Lower leg skin (tissue), 4 donors: ENCODE measurements around the gene LGR5. TPM values are rescaled to one million over a fixed set of nuclear protein-coding genes. Genes with fewer than 3 reads are reported as not detected.
A peak's percentile ranks its signal among the peaks of the same experiment; 100 is the strongest.

ENCODE experiments used
- DNase-seq, 2 donors: peaks; one replicate each; pipeline ENCODE4 v3.0.0-alpha.2; 2019; ENCODE audit warnings: low spot score in 2 of 2
- H3K4me3 ChIP-seq: fragments of 200-600 bp; sonication (generic); 2 replicates; pipeline ENCODE4 v1.5.1; 2017; ENCODE audit warnings: mild to moderate bottlenecking, low read depth; ENCODE audit not compliant: poor library complexity, severe bottlenecking
- POLR2A ChIP-seq, 2 donors: fragments of 450-650 bp; IDR thresholded peaks; one replicate each; pipeline ENCODE4 v1.6.1; 2016 to 2017; ENCODE audit warnings: antibody characterized with exemption in 2 of 2, mild to moderate bottlenecking in 1 of 2, moderate library complexity in 1 of 2
- WGBS, 2 donors: methylation state at CpG; one replicate each; pipeline ENCODE4 v1.1.5; 2018; 5-methylcytosine and 5-hydroxymethylcytosine counted together
- intact Hi-C: fragments of 100-400 bp; cut with DNase I; formaldehyde crosslinking; loops from one replicate; pipeline ENCODE4 v1.15.0; 2023; ENCODE audit warnings: low total_unique reads
- total RNA-seq, 4 donors: library from RNA; depleted of rRNA; stranded (reverse); fragments of >200 nt; gene quantifications; one replicate each; pipeline ENCODE4 v1.1.0, GENCODE V29; 2016
- TF ChIP-seq, protein P1 (sequence below), 3 donors: fragments of 450-650 bp; IDR thresholded peaks; one replicate each; pipeline ENCODE4 v1.5.1; 2016; ENCODE audit warnings: antibody characterized with exemption in 3 of 3, mild to moderate bottlenecking in 3 of 3, moderate library complexity in 2 of 3

The LGR5 gene
- total RNA-seq, 4 donors from 2014 or later = 1.1 to 6.3 (median 1.3) TPM

DNA sequence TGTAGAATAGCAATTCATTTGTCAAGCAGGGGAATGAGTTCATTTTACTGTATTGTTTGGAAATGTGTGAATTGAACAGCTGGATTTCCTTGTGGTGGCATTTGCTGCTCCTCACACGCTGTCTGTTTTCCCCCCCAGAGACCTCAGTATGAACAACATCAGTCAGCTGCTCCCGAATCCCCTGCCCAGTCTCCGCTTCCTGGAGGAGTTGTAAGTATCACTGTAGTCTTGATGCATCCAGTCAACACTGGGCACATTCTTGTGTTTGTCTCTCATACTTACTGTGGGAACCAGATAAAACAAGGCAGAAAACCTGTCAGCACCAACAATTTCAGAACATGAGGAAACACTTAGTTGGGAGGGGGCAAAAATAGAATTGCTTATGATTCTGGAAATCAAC is 64.9 kb downstream of the LGR5 start:
- WGBS, 2 donors = 43 to 45% methylated on average over 3 of the region's 3 CpGs
- intact Hi-C loops = no loop called here
- no peak overlapping the region for H3K4me3 ChIP-seq
- DNase-seq = peak; percentile 43 to 89
- no peak for TF ChIP-seq POLR2A (IDR thresholded peaks at IDR 0.05)
- TF ChIP-seq, protein P1, sequence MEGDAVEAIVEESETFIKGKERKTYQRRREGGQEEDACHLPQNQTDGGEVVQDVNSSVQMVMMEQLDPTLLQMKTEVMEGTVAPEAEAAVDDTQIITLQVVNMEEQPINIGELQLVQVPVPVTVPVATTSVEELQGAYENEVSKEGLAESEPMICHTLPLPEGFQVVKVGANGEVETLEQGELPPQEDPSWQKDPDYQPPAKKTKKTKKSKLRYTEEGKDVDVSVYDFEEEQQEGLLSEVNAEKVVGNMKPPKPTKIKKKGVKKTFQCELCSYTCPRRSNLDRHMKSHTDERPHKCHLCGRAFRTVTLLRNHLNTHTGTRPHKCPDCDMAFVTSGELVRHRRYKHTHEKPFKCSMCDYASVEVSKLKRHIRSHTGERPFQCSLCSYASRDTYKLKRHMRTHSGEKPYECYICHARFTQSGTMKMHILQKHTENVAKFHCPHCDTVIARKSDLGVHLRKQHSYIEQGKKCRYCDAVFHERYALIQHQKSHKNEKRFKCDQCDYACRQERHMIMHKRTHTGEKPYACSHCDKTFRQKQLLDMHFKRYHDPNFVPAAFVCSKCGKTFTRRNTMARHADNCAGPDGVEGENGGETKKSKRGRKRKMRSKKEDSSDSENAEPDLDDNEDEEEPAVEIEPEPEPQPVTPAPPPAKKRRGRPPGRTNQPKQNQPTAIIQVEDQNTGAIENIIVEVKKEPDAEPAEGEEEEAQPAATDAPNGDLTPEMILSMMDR (IDR thresholded peaks at IDR 0.05) = no peak

DNA sequence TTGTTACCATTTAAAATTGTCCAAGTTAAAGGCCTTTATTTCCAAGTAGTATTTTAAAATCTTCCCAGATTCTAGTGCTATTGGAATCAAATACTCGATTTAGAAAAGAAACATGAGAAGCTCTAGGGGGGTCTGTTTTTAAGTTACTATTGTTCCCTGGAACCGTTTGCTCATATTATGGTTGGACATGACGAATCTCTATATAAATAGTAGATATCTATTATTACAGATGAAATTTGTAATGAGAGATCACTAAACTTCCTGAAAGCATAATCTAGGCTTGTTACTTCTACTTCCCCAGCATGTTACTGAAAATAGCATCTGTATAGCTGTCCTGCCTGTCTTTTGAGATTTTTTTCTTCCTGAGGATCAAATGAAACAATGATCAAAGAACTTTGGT is 70.1 kb downstream of the LGR5 start:
- 81 to 89% methylated on average over 3 of the region's 3 CpGs for WGBS, 2 donors
- no peak overlapping the region for H3K4me3 ChIP-seq
- no peak for TF ChIP-seq POLR2A (IDR thresholded peaks at IDR 0.05)
- TF ChIP-seq, protein P1 (IDR thresholded peaks at IDR 0.05) = no peak
- intact Hi-C loops = no loop called here
- DNase-seq = no peak

DNA sequence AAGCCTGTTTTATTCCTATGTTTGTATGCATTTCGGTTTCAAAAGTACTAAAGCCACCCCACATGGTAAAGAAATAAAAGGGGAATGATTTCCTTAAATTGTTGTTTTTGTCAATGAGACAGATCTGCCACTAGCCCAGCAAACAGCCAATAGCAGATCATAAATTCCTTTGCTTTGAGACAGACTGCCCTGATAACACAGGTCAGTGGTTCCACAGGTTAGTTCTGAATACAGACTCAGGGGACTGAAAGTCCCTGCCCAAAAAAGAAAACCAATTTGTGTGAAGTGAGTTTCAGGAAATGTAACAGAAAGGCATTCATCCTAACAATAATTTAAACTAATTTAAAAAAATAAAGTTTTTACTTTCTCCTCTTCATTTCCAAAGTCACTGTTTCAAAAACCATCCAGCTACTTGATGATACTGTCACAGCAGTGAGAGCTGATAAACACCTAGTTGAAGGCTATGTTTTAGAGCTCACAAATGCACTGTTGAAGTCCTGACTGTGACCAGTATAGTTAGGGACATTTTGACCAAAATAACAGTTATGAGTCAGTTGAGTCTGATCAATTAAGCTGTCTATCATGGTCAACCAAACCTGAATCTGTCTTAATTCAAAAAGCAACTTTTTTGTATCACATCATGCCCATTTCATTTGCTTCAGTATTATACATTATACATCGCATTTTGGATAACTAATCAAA is 77.7 kb downstream of the LGR5 start:
- DNase-seq = no peak
- 80 to 84% methylated on average over 2 of the region's 2 CpGs for WGBS, 2 donors
- intact Hi-C loops = no loop called here
- no peak overlapping the region for H3K4me3 ChIP-seq
- TF ChIP-seq POLR2A (IDR thresholded peaks at IDR 0.05) = no peak
- TF ChIP-seq, protein P1 (IDR thresholded peaks at IDR 0.05) = no peak

DNA sequence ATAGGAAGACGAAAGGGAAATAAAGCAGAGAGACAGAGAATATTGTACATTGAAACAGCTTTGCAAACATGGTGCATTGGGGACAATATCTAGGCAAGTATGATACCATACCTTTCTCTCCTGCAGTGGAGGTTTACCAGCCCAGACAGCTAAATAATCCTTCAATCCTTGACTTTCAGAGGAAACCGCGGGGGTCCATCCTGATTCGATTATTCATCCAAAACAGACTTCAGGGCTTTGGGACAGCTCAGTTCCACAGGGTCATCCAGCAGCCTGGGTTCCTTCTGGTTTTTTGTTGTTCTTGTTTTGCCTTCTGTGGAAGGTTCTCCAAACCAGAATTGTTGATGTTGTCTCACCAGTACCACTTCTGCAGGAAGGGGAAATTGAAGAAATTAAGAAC is 81.5 kb downstream of the LGR5 start:
- no peak overlapping the region for H3K4me3 ChIP-seq
- intact Hi-C loops = no loop called here
- WGBS, 2 donors = 85 to 89% methylated on average over 4 of the region's 4 CpGs
- no peak for DNase-seq
- TF ChIP-seq, protein P1 (IDR thresholded peaks at IDR 0.05) = no peak
- no peak for TF ChIP-seq POLR2A (IDR thresholded peaks at IDR 0.05)

DNA sequence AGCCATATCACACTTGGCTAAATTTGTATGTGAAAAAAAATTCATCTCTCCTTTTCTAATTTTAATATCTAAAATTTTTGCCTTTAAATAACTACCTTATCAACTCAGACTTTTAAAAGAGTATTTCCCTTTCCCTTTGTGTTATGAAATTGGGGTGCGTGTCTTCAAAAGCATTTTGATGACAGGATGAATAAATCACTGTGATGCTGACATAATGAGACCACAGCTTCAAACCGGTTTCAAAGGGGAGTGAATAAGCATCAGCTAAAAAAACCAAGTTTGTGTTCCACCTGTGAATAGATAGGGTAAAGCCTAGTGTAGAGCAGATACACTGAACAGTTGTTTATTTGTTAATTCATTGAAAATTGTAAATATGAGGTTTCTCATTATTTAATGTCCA is 85.0 kb downstream of the LGR5 start:
- H3K4me3 ChIP-seq = no peak overlapping the region
- WGBS, 2 donors = 17 to 34% methylated on average over 2 of the region's 2 CpGs
- no peak for TF ChIP-seq POLR2A (IDR thresholded peaks at IDR 0.05)
- TF ChIP-seq, protein P1 (IDR thresholded peaks at IDR 0.05) = no peak
- intact Hi-C loops = no loop called here
- DNase-seq = no peak

DNA sequence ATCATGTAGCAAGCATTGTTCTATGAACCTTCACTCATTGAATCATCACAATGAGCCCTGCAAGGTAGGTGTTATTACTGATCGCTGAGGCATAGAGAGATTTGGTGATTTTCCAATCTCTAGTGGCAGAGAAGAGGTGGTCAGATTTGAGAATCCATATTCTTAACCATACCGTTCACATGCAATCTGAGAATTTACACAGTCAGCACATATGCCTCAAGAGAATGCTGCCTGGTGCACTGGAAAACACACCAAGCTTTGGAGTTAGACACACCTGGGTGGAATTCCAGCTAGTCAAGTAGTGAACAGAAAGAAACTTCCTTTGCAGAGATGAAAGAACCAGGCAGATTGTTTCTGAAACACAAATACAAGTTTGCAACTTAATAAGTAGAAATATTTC is 94.1 kb downstream of the LGR5 start:
- no peak overlapping the region for H3K4me3 ChIP-seq
- 54 to 57% methylated on average over 2 of the region's 2 CpGs for WGBS, 2 donors
- intact Hi-C loops = no loop called here
- TF ChIP-seq, protein P1 (IDR thresholded peaks at IDR 0.05) = no peak
- TF ChIP-seq POLR2A (IDR thresholded peaks at IDR 0.05) = no peak
- DNase-seq = no peak
